T-helper 1 cell treated with Interleukin-12 subunit alpha and Interleukin-12 subunit beta and Interleukin-4 antibody, amounts not matched to agents 30 μg/mL and 1 μg/mL, for 36 hours (primary cell): ENCODE data around the gene SLC6A18.

Source experiments
- H3K27ac Mint-ChIP-seq: one replicate; pipeline ENCODE4 v1.8.0; 2021; ENCODE audit warnings: mild to moderate bottlenecking, mixed read lengths
- H3K27me3 Mint-ChIP-seq: one replicate; pipeline ENCODE4 v1.8.0; 2021; ENCODE audit warnings: low read depth, mixed read lengths
- H3K36me3 Mint-ChIP-seq: one replicate; pipeline ENCODE4 v1.8.0; 2021; ENCODE audit warnings: low read depth, mixed read lengths
- H3K4me1 Mint-ChIP-seq: one replicate; pipeline ENCODE4 v1.8.0; 2021; ENCODE audit warnings: low read depth, mixed read lengths
- H3K4me3 Mint-ChIP-seq: one replicate; pipeline ENCODE4 v1.8.0; 2021; ENCODE audit warnings: mild to moderate bottlenecking, moderate library complexity, mixed read lengths
- H3K9me3 Mint-ChIP-seq: one replicate; pipeline ENCODE4 v1.8.0; 2021; ENCODE audit warnings: mixed read lengths

Gene SLC6A18, protein sequence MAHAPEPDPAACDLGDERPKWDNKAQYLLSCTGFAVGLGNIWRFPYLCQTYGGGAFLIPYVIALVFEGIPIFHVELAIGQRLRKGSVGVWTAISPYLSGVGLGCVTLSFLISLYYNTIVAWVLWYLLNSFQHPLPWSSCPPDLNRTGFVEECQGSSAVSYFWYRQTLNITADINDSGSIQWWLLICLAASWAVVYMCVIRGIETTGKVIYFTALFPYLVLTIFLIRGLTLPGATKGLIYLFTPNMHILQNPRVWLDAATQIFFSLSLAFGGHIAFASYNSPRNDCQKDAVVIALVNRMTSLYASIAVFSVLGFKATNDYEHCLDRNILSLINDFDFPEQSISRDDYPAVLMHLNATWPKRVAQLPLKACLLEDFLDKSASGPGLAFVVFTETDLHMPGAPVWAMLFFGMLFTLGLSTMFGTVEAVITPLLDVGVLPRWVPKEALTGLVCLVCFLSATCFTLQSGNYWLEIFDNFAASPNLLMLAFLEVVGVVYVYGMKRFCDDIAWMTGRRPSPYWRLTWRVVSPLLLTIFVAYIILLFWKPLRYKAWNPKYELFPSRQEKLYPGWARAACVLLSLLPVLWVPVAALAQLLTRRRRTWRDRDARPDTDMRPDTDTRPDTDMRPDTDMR

DNA sequence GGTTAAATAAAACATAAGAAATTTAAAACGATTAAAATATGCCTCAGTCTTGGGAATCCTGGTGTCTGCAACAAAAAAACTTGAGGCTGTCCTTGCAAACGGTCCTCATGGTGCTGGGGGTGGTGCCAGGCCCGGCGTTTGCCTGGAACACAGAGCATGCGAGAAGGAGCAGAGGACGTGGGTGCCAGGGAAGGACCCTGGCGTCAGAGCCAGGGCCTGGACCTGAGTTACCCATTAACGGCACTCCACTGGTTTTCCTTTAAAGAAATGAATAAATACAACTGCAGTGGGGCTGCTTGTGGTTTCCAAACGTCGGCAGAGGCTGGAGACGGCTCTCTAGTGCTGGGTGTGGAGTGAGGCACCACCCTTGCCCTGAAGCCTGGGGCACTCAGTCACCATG lies at the start of gene SLC6A18:
SLC6A18 (plus strand) TSS at position 301 of the 400 bp plus-strand sequence; CDS start at position 398, 97 bp downstream.
- Mint-ChIP-seq H3K9me3 (peaks cover 8% of the 10 kb centered on the region), H3K27ac (no peak within 1 kb of the TSS), H3K36me3 (no peaks in the 10 kb centered on the region), H3K4me3 (no peak within 1 kb of the TSS), H3K4me1 (peaks cover 8% of the 10 kb centered on the region), H3K27me3 (peaks cover 7% of the 10 kb centered on the region)

DNA sequence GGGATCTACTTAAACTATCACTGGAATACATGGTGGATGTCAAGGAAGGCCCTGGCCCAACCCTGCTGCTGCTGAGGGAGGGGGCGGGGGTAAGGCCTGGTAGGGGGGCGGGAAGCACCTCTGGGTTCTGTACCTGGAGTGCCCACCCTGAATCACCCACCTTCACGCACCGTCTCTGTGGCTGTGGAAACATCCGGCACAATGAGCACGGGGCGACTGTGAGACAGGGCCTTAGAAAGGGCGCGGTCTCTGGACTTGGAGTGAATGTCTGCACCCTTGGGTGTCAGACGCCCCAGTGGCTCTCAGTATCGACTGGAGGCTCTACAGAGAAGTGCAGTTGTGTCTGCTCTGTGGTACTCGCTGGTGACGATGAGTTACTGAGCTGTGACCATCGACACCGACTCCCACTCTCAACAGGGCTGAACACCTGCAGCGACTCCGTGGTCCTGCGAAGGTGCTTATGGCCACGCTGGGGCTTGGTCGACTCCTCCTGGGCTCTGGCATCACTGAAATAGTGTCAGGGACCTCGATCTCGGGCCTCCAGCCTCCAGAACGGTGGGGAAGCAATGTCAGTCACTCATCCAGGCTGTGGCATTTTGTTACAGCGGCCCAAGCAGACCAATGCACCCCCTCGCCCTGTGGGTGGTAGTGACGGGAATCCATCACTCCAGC lies 49.2 kb upstream of the SLC6A18 start:
- peaks cover 3% of the 10 kb centered on the region for H3K4me1 Mint-ChIP-seq
- H3K9me3 Mint-ChIP-seq, result no peaks in the 10 kb centered on the region
- H3K27ac Mint-ChIP-seq, result no peak overlapping the region
- H3K36me3 Mint-ChIP-seq, result no peaks in the 10 kb centered on the region
- H3K4me3 Mint-ChIP-seq, result no peak overlapping the region
- no peaks in the 10 kb centered on the region for H3K27me3 Mint-ChIP-seq

DNA sequence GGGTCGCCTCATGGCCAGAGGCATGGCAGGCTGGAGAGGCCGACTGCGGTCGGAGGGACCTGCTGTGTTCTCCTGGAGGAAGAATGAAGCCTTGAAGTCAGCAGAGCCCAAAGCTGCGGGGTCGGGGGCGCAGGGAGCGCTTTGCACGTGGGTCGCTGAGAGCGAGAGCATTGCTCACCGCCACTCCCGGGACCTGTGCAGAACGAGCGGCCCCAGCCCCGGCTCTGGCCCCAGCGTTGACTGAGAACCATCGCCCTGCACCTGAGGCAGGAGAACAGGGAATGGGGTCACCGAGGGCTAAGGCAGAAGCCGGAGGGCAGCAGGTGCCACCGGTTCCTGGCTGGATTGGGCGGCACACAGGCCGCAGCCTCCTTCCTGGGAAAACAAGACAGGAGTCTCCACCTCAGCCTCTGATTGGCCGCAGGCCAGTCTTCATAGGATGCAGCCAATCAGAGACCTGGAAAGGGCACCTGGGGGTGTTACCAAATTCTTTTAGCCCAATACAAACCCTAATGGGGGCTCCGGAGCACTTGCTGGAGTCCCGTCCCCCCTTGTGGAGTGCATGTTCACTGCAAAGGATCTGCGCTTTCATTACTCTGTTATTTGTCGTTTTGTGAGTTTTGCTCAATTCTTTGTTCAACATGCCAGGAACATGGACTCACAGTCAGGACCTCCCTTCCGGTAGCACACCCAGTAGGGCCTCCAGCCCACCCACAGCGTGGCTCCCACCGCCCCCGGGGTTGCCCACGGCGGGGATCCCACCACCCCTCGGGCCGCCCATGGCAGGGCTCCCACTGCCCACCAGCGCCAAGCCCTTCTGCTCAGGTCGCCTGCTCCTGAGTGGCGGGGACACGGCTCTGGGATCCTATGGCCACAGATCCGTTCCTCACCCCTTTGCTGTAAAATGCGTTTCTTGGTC lies 48.4 kb upstream of the SLC6A18 start:
- Mint-ChIP-seq H3K27me3 (no peaks in the 10 kb centered on the region), H3K27ac (no peak overlapping the region), H3K36me3 (no peaks in the 10 kb centered on the region), H3K9me3 (no peaks in the 10 kb centered on the region), H3K4me1 (peaks cover 3% of the 10 kb centered on the region), H3K4me3 (no peak overlapping the region)

DNA sequence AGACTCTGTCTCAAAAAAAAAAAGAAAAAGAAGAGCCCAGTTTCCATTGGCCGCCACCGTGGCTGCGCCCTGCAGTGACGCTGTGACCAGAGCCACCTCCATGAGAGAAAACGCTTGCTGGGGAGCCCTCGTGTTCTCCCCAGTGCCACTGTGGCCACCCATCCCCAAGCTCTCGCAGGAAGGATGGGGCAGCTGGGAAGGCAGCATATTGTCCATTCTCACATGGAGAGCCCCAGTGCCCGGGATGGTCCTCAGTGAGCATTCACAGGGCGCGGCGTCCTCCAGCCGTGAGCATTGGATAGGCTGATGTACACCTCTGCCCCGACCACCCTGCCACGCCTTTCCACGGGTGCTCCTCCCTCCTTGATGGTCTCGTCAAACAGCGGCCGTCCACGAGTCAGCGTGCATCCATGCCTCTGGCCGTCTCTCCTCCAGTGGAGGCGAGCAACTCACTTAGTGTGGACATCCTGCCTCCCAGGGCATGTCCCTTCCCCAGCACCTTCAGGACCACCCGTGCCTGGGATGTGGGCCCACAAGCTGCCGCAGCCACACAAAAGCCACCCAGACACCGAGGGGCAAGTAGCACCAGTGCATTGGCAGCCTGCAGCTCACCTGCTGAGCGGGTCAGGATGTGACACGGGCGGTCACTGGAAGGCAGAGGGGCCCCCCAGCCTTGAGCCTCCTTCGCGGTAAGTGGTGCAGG lies 47.2 kb upstream of the SLC6A18 start:
- Mint-ChIP-seq H3K36me3 (no peaks in the 10 kb centered on the region), H3K4me1 (peaks cover 1% of the 10 kb centered on the region), H3K27ac (no peak overlapping the region), H3K27me3 (no peaks in the 10 kb centered on the region), H3K4me3 (no peak overlapping the region), H3K9me3 (no peaks in the 10 kb centered on the region)

DNA sequence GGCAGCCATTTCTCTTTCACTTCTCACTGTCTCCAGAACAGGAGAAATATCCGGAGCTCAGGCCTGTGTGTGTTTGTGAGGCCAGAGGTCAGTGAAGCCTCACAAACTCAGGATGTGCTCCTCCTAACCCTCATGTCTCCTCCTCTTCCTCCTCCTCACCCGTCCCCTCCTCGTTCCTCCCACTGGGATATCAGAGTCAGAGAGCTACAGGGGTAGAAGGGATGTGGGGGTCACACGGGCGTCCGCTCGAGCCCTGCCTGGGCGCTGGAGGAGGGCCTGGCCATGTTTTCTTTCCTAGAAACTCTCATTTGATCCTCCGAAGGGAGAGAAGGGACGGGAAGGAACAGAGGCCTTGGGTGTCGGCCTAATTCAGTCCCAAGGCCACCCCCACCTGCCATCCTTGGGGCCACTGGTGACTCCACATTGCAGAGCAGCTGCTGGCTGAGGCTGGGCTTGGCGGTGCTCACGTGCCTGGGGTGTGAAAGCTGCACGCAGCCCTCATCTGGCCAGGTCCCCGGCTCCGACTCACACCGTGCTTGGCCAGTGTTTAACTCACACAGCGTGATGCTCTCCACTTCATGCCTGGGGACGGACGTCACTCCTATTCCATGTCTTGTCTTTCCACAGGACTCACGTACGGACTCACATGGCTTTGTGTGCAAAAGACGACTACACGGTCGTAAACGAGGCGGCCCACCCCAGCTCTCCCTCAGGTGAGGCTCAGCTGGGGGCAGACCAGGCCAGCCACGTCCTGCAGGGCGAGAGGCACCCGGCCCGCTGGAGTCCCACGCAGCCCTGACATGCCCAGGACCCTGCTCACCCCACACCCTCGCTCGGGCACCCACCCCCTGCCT lies 46.4 kb upstream of the SLC6A18 start:
- H3K36me3 Mint-ChIP-seq, result no peaks in the 10 kb centered on the region
- H3K4me3 Mint-ChIP-seq, result no peak overlapping the region
- H3K27ac Mint-ChIP-seq, result no peak overlapping the region
- peaks cover 1% of the 10 kb centered on the region for H3K4me1 Mint-ChIP-seq
- no peaks in the 10 kb centered on the region for H3K9me3 Mint-ChIP-seq
- no peaks in the 10 kb centered on the region for H3K27me3 Mint-ChIP-seq

DNA sequence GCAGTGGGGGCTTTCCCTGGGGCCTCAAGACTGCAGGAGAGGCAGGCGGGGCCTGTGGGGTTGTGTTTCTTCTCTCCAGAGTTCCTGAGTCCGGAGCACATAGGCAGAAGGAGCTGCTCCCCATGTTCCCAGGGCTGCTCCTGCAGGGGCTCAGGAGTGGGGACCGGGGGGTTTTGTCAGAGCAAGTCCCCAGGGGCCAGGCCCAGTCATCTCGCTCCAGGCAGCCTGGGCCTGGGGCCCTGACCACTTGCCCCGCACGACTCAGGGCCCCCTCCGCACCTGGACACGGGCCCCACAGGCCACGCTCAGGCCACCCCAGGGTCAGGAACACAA lies 45.8 kb upstream of the SLC6A18 start:
- H3K4me3 Mint-ChIP-seq, result no peak overlapping the region
- H3K36me3 Mint-ChIP-seq, result no peaks in the 10 kb centered on the region
- no peaks in the 10 kb centered on the region for H3K27me3 Mint-ChIP-seq
- H3K4me1 Mint-ChIP-seq, result peaks cover 1% of the 10 kb centered on the region
- no peak overlapping the region for H3K27ac Mint-ChIP-seq
- no peaks in the 10 kb centered on the region for H3K9me3 Mint-ChIP-seq

DNA sequence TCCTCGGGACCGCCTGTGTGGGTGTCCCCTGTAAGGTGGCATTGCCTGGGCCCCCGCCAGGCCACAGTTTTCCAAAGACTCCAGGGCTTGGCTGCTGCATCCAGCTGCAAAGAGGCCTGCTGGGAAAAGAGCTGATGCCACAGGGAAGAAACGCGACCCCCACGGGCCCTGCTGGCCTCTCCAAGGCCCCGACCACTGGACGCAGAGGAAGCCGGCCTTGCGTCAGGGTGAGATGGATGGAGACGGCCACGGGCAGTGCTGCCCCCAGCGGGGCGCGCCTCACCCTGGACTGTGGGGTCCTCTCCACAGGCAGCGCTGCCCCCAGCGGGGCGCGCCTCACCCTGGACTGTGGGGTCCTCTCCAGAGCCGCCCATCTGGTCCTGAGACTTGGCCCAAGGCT lies 45.1 kb upstream of the SLC6A18 start:
- Mint-ChIP-seq H3K27me3 (no peaks in the 10 kb centered on the region), H3K4me3 (no peak overlapping the region), H3K36me3 (no peaks in the 10 kb centered on the region), H3K9me3 (no peaks in the 10 kb centered on the region), H3K4me1 (no peaks in the 10 kb centered on the region), H3K27ac (no peak overlapping the region)

DNA sequence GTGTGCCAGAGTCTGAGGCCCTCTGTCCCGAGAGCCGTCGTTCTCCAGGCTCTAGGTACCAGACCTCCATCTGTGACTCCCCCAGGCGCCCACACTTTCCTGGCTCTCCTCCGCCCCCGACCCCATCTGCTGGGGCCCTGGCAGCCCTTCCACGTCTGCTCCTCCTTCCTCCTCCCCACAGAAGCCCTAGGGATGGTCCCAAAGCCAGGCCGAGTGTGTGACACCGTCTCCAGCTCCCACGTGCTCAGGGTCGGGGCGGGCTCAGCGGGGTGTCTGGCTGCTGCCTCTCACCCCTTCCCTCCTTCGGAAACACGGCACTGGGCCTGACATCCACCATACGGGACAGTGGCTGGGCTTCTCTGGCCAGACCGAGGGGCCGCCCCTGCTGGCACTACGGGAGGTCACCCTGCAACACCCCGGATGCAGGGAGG lies 44.3 kb upstream of the SLC6A18 start:
- Mint-ChIP-seq H3K36me3 (no peaks in the 10 kb centered on the region), H3K9me3 (no peaks in the 10 kb centered on the region), H3K4me1 (no peaks in the 10 kb centered on the region), H3K4me3 (no peak overlapping the region), H3K27me3 (no peaks in the 10 kb centered on the region), H3K27ac (no peak overlapping the region)

DNA sequence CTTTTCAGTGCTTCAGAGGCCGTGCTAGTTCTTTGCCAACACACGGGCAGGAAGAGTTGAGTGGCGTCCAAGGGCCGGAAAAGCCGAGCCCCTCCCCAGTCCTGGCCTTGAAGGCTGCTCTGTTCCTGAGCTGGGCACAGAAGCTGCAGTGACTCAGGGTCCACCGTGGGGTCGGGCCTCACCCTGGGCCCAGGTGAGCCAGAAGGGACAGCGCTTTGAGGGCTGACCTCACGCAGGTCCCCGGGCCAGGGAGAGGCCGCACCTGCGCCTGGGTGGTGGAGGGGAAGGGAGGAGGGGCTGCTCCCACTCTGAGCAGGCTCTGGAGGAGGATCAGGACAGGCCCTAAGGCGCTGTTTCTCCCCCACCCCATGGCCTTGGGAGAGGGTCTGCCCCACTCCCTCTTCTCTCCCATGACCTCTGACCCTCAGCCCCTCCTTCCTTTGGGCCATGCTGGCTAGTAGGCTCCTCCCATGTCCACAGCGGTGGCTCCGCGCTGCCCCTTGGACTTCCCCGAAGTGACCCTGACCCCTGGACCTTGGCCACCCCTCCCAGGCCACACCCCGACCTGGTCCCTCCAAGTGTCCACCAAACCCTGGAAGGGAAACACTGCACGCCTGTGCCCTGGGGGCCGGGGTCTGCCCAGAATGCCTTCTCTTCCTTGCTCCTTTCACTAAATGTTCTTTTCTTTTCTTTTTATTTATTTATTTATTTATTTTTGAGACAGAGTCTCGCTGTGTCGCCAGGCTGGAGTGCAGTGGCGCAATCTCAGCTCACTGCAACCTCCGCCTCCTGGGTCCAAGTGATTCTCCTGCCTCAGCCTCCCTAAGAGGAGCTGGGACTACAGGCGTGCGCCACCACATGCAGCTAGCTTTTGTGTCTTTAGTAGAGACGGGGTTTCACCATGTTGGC lies 43.5 kb upstream of the SLC6A18 start:
- Mint-ChIP-seq H3K27me3 (no peaks in the 10 kb centered on the region), H3K36me3 (no peaks in the 10 kb centered on the region), H3K4me3 (no peak overlapping the region), H3K4me1 (no peaks in the 10 kb centered on the region), H3K27ac (no peak overlapping the region), H3K9me3 (no peaks in the 10 kb centered on the region)

DNA sequence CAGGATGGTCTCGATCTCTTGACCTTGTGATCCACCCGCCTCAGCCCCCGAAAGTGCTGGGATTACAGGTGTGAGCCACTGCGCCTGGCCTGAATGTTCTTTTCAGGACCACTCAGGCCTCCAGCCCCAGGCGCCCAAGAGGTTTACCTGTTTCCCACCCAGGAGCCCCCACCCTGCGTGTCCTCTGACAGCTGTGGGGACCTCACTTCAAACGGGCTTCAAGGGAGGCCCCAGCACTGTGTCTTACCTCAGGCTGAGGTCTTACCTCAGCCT lies 42.9 kb upstream of the SLC6A18 start:
- no peak overlapping the region for H3K4me3 Mint-ChIP-seq
- H3K27ac Mint-ChIP-seq, result no peak overlapping the region
- no peaks in the 10 kb centered on the region for H3K4me1 Mint-ChIP-seq
- H3K36me3 Mint-ChIP-seq, result no peaks in the 10 kb centered on the region
- no peaks in the 10 kb centered on the region for H3K27me3 Mint-ChIP-seq
- no peaks in the 10 kb centered on the region for H3K9me3 Mint-ChIP-seq

DNA sequence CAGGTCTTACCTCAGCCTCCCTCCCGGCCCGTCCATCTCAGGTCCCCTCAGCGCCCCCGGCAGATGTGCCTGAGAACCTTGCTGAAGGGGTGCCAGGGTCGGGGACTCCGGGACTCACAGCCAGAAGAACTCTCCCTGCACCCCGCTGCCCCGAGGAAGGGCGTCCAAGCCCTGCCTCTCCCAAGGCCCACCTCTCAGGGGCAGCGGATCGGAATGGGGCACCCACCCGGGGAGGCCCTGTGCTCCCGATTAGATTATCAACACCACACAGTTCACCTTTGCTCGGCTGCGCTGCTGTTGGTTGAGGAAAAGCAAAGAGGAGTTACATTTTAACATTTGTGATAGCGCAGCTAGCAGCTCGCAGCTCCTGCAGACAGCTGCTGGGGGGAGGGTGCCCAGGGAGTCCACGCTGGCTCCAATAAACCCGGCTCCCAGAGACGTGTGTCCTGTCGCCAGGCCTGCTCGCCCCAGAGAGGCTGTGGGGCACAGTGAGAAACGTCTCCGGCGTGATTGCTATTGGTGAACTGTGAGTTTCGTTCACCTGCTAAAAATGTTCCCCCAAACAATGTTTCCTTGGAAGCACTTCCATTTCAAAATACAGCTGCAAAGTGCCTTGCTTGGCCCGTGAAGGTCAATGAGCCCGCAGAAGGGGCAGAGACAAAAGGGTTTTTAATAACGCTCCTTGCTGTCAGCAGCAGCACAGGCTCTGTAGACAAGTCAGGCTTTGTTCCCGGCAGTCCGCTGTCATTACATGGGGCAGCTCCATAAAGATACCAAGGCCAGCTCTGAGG lies 42.4 kb upstream of the SLC6A18 start:
- Mint-ChIP-seq H3K4me3 (no peak overlapping the region), H3K36me3 (no peaks in the 10 kb centered on the region), H3K9me3 (no peaks in the 10 kb centered on the region), H3K27me3 (no peaks in the 10 kb centered on the region), H3K4me1 (no peaks in the 10 kb centered on the region), H3K27ac (no peak overlapping the region)
